Activated naive CD4-positive, alpha-beta T cell treated with anti-CD3 and anti-CD28 coated beads, Interleukin-2, amount 10 ng/mL, durations not matched to agents 7 days and 5 days (primary cell): ENCODE data around the gene GRM7.
"Not testable (repeated sequence)": the region's sequence is repeated elsewhere in the genome, so short reads cannot be mapped to it uniquely, and the experiment has no call there.

Experiments used
- CTCF ChIA-PET: fragments of 350-600 bp; sonication (Branson Sonifier 250); formaldehyde crosslinking; loops from one replicate; lab custom pipeline; 2021; ENCODE audit warnings: antibody characterized with exemption; lab: Charles Lee
- DNase-seq: peaks from one replicate; pipeline ENCODE4 v3.0.0-alpha.2; 2020
- H3K27ac Mint-ChIP-seq: one replicate; pipeline ENCODE4 v1.8.0; 2021; ENCODE audit warnings: mild to moderate bottlenecking, moderate library complexity, mixed read lengths
- H3K27me3 Mint-ChIP-seq: one replicate; pipeline ENCODE4 v1.8.0; 2021; ENCODE audit warnings: mild to moderate bottlenecking, mixed read lengths
- H3K36me3 Mint-ChIP-seq: one replicate; pipeline ENCODE4 v1.8.0; 2021; ENCODE audit warnings: mixed read lengths
- H3K4me1 Mint-ChIP-seq: one replicate; pipeline ENCODE4 v1.8.0; 2021; ENCODE audit warnings: mixed read lengths
- H3K4me3 Mint-ChIP-seq: one replicate; pipeline ENCODE4 v1.8.0; 2021; ENCODE audit warnings: mild to moderate bottlenecking, moderate library complexity, mixed read lengths
- H3K9me3 Mint-ChIP-seq: one replicate; pipeline ENCODE4 v1.8.0; 2021; ENCODE audit warnings: mixed read lengths

GRM7 gene

DNA sequence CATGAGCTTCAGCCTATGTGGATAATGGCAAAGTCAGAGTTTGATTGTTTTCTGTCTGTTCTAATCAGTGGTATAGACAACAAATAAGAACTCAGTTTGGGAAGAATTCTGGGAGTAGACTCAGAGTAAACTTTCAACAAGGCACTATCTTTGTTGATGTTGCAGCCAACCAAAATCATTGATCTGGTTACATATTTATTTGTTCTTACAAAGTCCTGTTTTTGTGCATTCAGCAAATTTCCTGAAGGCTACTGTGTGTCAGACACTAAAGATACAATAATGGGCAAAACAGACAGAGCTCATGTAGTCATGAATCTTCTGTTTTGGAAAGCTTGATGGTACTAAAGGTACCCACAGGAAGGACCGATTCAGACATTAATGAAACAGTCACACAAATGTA is 55.0 kb downstream of the GRM7 start:
- Mint-ChIP-seq H3K27me3 (no peaks in the 10 kb centered on the region), H3K27ac (no peak overlapping the region), H3K4me3 (no peak overlapping the region), H3K4me1 (no peaks in the 10 kb centered on the region), H3K9me3 (no peaks in the 10 kb centered on the region), H3K36me3 (no peaks in the 10 kb centered on the region)
- no peak for DNase-seq
- CTCF ChIA-PET: no interaction called here

GRCh38 chr3:6921066-6921465 is 60.2 kb downstream of the GRM7 start:
- Mint-ChIP-seq H3K36me3 (no peaks in the 10 kb centered on the region), H3K4me1 (no peaks in the 10 kb centered on the region), H3K9me3 (no peaks in the 10 kb centered on the region), H3K27ac (no peak overlapping the region), H3K4me3 (no peak overlapping the region), H3K27me3 (no peaks in the 10 kb centered on the region)
- DNase-seq: no peak
- CTCF ChIA-PET: no interaction called here

- H3K4me3 Mint-ChIP-seq: no peak overlapping the region
- no peaks in the 10 kb centered on the region for H3K36me3 Mint-ChIP-seq
- no peak overlapping the region for H3K27ac Mint-ChIP-seq
- CTCF ChIA-PET: no interaction called here
- H3K9me3 Mint-ChIP-seq: no peaks in the 10 kb centered on the region
- DNase-seq: no peak
- H3K27me3 Mint-ChIP-seq: no peaks in the 10 kb centered on the region
- no peaks in the 10 kb centered on the region for H3K4me1 Mint-ChIP-seq
Measured at GRCh38 chr3:6921876-6922275, 61.0 kb downstream of the GRM7 start.

- no peak for DNase-seq
- Mint-ChIP-seq H3K27me3 (no peaks in the 10 kb centered on the region), H3K36me3 (no peaks in the 10 kb centered on the region), H3K9me3 (no peaks in the 10 kb centered on the region), H3K4me3 (no peak overlapping the region), H3K4me1 (no peaks in the 10 kb centered on the region), H3K27ac (no peak overlapping the region)
- CTCF ChIA-PET: no interaction called here
Measured at GRCh38 chr3:6928064-6928463, 67.1 kb downstream of the GRM7 start.

GRCh38 chr3:6929918-6930317 is 69.0 kb downstream of the GRM7 start:
- Mint-ChIP-seq H3K9me3 (no peaks in the 10 kb centered on the region), H3K27me3 (no peaks in the 10 kb centered on the region), H3K4me1 (no peaks in the 10 kb centered on the region), H3K27ac (no peak overlapping the region), H3K4me3 (no peak overlapping the region), H3K36me3 (no peaks in the 10 kb centered on the region)
- no peak for DNase-seq
- CTCF ChIA-PET: no interaction called here

GRCh38 chr3:6935418-6935817 is 74.5 kb downstream of the GRM7 start:
- H3K27me3 Mint-ChIP-seq, H3K9me3 Mint-ChIP-seq, H3K27ac Mint-ChIP-seq, H3K4me1 Mint-ChIP-seq, H3K36me3 Mint-ChIP-seq, DNase-seq, H3K4me3 Mint-ChIP-seq: not testable (repeated sequence)
- CTCF ChIA-PET: interaction anchor here (0.6 kb wide), 1 partner anchor 716 kb away, joined by 3 read pairs; no protein-coding TSS in a partner anchor

GRCh38 chr3:6935970-6936369 is 75.1 kb downstream of the GRM7 start:
- no peaks in the 10 kb centered on the region for H3K27me3 Mint-ChIP-seq
- DNase-seq: no peak
- CTCF ChIA-PET: interaction anchor here (0.6 kb wide), 1 partner anchor 716 kb away, joined by 3 read pairs; no protein-coding TSS in a partner anchor

GRCh38 chr3:6962801-6963200 is 101.9 kb downstream of the GRM7 start:
- H3K36me3 Mint-ChIP-seq: no peaks in the 10 kb centered on the region
- no peak overlapping the region for H3K4me3 Mint-ChIP-seq
- DNase-seq: no peak
- H3K27me3 Mint-ChIP-seq: no peaks in the 10 kb centered on the region
- H3K27ac Mint-ChIP-seq: no peak overlapping the region
- H3K9me3 Mint-ChIP-seq: peaks cover 5% of the 10 kb centered on the region
- no peaks in the 10 kb centered on the region for H3K4me1 Mint-ChIP-seq
- CTCF ChIA-PET: no interaction called here

More at GRCh38 chr3:6935970-6936369, 75.1 kb downstream of the GRM7 start:
- Mint-ChIP-seq H3K27ac (no peak overlapping the region), H3K9me3 (no peaks in the 10 kb centered on the region), H3K4me3 (no peak overlapping the region), H3K4me1 (no peaks in the 10 kb centered on the region), H3K36me3 (no peaks in the 10 kb centered on the region)

DNA sequence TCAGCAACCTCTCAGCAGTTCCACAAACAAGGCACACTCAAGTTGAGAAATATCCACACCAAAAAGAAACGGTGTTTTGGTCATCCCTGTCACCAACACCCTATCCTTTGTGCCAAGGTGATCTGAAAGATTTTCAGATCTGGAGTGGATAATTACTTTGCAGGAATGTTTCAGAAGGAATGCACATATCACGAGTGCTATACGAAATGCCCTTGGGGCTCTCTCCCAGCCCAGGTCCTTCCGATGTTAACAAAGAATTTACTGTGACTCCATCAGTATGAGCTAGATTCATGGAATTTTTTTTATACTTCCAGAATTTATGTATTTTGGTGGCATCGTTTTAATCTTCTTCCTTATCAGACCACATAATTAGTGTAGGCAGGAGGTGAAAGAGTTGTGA is 105.0 kb downstream of the GRM7 start:
- H3K4me1 Mint-ChIP-seq: no peaks in the 10 kb centered on the region
- H3K36me3 Mint-ChIP-seq: no peaks in the 10 kb centered on the region
- no peak overlapping the region for H3K27ac Mint-ChIP-seq
- H3K27me3 Mint-ChIP-seq: no peaks in the 10 kb centered on the region
- CTCF ChIA-PET: no interaction called here
- no peak overlapping the region for H3K4me3 Mint-ChIP-seq
- peaks cover 9% of the 10 kb centered on the region for H3K9me3 Mint-ChIP-seq
- DNase-seq: no peak

DNA sequence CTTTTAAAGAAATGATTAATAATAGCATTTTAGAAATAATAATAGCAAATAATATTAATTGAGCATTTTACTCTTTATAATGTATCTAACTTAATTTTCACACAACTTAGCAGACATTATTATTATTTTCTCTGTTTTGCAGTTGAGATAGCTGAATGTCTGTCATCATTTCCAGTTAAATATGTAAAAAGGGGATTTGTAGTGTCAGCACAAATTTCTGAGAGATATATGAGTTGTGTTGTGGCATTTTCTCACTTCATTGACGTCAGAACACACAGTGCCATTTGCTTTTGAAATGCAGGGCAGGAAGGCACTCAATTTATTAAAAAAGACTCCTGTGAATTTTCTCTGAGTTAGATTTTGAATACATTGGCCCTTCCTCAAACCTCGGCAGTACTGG is 111.0 kb downstream of the GRM7 start:
- H3K4me3 Mint-ChIP-seq: no peak overlapping the region
- peaks cover 7% of the 10 kb centered on the region for H3K9me3 Mint-ChIP-seq
- H3K27ac Mint-ChIP-seq: no peak overlapping the region
- CTCF ChIA-PET: no interaction called here
- no peaks in the 10 kb centered on the region for H3K4me1 Mint-ChIP-seq
- no peaks in the 10 kb centered on the region for H3K27me3 Mint-ChIP-seq
- no peak for DNase-seq
- no peaks in the 10 kb centered on the region for H3K36me3 Mint-ChIP-seq

DNA sequence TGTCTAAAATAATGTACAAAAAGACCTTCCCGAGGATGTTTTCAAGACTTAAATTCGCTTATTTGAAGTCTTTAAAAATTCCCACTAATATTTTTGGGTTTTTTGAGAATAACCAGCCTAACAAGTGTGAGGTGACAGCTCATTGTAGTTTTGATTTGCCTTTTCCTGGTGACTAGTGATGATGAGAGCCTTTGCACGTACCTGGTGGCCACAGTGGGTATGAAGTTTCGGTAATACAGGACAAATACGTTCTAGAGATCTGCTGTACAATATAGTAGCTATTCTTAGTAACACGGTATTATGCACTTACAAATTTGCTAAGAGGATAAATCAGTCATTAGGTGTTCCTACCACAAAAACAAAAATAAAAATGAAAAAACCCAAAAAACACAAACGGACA is 124.9 kb downstream of the GRM7 start:
- H3K36me3 Mint-ChIP-seq: no peaks in the 10 kb centered on the region
- DNase-seq: no peak
- H3K9me3 Mint-ChIP-seq: peaks cover 8% of the 10 kb centered on the region
- H3K27me3 Mint-ChIP-seq: no peaks in the 10 kb centered on the region
- CTCF ChIA-PET: no interaction called here
- no peaks in the 10 kb centered on the region for H3K4me1 Mint-ChIP-seq
- no peak overlapping the region for H3K27ac Mint-ChIP-seq
- H3K4me3 Mint-ChIP-seq: no peak overlapping the region

DNA sequence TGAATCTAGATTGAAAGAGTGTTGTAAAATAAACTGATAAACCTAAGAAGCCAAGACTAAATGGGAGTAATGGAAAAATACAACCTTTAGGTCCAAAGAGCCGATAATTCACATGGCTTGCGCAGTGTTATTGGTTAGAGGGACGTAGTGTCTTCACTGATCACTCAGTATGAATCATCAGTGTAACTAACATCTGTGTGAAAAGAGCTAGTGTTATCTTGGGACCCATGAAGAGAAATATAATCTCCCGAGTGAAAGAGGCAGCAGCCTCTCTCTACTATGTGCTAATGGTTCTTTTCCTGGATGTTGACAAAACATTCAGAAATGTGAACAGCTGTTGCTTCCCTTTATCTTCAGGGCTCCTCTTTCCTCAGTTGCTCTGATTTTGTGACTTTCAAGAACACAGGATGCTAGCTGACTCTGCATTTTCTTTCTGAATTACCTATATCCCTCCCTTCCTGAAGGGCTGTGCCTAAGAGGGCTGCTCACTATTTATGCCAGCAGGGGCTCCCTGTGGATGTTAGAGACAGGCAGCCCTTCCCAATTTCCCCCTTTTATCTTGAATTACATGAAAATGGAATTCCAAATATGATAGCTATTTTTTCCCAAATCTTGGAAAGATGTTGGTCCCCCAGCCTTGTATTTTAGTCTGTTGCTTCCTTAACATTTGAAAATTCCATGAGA is 128.8 kb downstream of the GRM7 start:
- Mint-ChIP-seq H3K9me3 (peaks cover 8% of the 10 kb centered on the region), H3K27ac (no peak overlapping the region)
- CTCF ChIA-PET: no interaction called here

GRCh38 chr3:6994081-6994668 is 133.3 kb downstream of the GRM7 start:
- no peak overlapping the region for H3K4me3 Mint-ChIP-seq
- H3K9me3 Mint-ChIP-seq: peaks cover 11% of the 10 kb centered on the region
- H3K27me3 Mint-ChIP-seq: no peaks in the 10 kb centered on the region
- no peak overlapping the region for H3K27ac Mint-ChIP-seq
- H3K4me1 Mint-ChIP-seq: no peaks in the 10 kb centered on the region
- CTCF ChIA-PET: no interaction called here
- DNase-seq: no peak
- no peaks in the 10 kb centered on the region for H3K36me3 Mint-ChIP-seq

More for the DNA sequence above, 128.8 kb downstream of the GRM7 start:
- no peak for DNase-seq
- Mint-ChIP-seq H3K4me3 (no peak overlapping the region), H3K36me3 (no peaks in the 10 kb centered on the region), H3K4me1 (no peaks in the 10 kb centered on the region), H3K27me3 (no peaks in the 10 kb centered on the region)

DNA sequence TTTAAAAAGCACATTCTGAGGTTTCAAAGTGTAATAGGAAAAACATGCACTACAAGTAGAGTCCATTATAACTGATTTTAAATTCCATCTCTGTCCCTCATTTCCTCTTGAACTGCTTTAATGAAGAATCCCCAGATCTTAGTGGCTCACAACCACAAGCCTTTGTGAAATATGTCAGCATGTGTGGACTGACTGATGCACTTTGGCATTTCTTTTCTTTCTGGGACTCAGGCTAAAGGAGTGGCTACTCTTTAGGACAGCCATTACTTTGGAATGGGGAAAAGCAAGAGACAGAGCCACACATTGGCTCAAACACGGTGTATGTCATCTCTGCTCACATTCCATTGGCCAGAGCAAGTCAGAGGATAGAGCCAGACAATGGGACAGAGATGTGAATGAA is 139.6 kb downstream of the GRM7 start:
- DNase-seq: no peak
- Mint-ChIP-seq H3K36me3 (no peaks in the 10 kb centered on the region), H3K9me3 (peaks cover 13% of the 10 kb centered on the region), H3K4me1 (no peaks in the 10 kb centered on the region), H3K27me3 (no peaks in the 10 kb centered on the region), H3K4me3 (no peak overlapping the region), H3K27ac (no peak overlapping the region)
- CTCF ChIA-PET: no interaction called here

DNA sequence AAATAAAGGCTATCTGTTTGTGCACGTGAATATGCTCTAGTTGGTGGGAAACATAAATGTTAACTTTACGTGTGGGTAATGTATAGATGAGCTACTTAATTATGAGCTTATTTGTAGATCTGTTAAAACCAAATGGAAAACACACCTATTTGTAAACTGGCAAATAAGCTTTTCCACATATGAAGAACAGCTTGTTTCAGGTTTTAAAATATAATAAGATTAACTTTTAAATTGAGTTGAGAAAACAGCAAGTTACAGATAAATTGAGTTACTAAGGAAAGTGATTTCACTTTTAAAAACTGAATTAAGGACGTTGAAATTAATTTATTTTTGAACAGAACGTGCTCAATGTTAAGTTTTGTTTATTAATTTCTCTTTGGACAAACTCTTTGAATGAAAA is 140.5 kb downstream of the GRM7 start:
- Mint-ChIP-seq H3K9me3 (peaks cover 13% of the 10 kb centered on the region), H3K4me1 (no peaks in the 10 kb centered on the region), H3K36me3 (no peaks in the 10 kb centered on the region), H3K27me3 (no peaks in the 10 kb centered on the region), H3K4me3 (no peak overlapping the region), H3K27ac (no peak overlapping the region)
- CTCF ChIA-PET: no interaction called here
- no peak for DNase-seq
